OCI-LY3 (cell line): Measurements from ENCODE around the gene VAMP4.

Experiments used
- EZH2phosphoT487 ChIP-seq: fragments of 200-600 bp; shearing (Covaris generic); IDR thresholded peaks from 2 replicates; pipeline ENCODE4 v1.6.1; 2018; ENCODE audit warnings: antibody characterized with exemption, mixed run types, low read depth
- TF ChIP-seq, protein P1 (sequence below): fragments of 200-600, 300-600 bp; sonication (generic); IDR thresholded peaks from 2 replicates; pipeline ENCODE4 v1.5.1; 2014; ENCODE audit warnings: antibody characterized with exemption, low read length, low read depth

DNA sequence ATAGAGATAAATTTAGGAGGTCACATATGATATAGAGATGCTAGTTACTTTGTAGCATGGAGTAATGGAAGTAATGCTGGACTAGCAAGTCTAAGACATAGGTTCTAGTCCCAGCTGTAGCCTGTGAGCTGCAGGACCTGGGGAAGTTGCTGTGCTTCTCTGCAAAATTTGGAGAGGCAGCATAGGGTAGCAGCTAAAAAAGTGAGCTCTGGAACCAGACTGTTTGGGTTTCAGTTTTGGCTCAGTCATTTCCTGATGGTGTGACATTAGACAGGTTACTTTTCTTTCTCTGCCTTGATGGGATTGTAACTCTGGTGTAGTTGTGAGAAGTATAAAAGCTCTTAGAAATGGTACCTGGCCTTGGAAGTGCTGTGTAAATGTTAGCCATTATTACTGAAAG, 42.9 kb upstream of the VAMP4 start:
- no peak for TF ChIP-seq EZH2phosphoT487
- TF ChIP-seq, protein P1, sequence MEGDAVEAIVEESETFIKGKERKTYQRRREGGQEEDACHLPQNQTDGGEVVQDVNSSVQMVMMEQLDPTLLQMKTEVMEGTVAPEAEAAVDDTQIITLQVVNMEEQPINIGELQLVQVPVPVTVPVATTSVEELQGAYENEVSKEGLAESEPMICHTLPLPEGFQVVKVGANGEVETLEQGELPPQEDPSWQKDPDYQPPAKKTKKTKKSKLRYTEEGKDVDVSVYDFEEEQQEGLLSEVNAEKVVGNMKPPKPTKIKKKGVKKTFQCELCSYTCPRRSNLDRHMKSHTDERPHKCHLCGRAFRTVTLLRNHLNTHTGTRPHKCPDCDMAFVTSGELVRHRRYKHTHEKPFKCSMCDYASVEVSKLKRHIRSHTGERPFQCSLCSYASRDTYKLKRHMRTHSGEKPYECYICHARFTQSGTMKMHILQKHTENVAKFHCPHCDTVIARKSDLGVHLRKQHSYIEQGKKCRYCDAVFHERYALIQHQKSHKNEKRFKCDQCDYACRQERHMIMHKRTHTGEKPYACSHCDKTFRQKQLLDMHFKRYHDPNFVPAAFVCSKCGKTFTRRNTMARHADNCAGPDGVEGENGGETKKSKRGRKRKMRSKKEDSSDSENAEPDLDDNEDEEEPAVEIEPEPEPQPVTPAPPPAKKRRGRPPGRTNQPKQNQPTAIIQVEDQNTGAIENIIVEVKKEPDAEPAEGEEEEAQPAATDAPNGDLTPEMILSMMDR, result no peak
